ENCODE measurements around the gene KRT83. TPM values are rescaled to one million over a fixed set of nuclear protein-coding genes. Genes with fewer than 3 reads are reported as not detected.

The KRT83 gene
- polyA plus RNA-seq, 1 donor (not counting 4 experiments of a cell fraction or from before 2014, with no cell fraction given) = not detected

DNA sequence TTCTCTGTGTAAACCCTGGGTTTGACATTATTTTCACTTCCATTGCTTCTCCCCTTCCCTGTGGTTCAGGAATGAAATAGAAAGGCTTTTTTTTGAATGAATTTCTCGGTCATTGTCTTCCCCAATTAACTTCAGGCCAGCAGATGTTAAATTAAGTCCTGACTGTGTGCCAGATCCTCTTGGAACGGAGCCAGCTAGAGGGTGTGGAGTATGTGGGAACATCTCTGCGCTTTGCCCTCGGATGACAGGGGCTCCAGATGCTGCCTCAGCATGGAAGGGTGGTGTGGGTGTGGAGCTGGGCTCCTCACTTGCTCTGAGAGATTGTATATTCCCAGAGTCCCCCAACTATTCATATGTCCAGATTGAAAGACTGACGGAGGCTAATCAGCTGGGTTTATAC, 33.0 kb upstream of the KRT83 start:
- Histone ChIP-seq H3K9me1 (ENCODE audit: control insufficient read depth, extremely low read depth, insufficient read depth, low read length) (no peaks in the 10 kb centered on the region), H3K79me2 (ENCODE audit: control insufficient read depth, insufficient read depth, low read length) (no peaks in the 10 kb centered on the region), H3K9me3 (ENCODE audit: control insufficient read depth, low read depth, low read length) (no peaks in the 10 kb centered on the region), H3K4me2 (ENCODE audit: control insufficient read depth, extremely low read depth, insufficient read depth, low read depth, low read length) (no peak overlapping the region), H3K4me1 (ENCODE audit: control insufficient read depth, extremely low read depth, insufficient read depth, low read length) (peaks cover 8% of the 10 kb centered on the region), H4K20me1 (ENCODE audit: control insufficient read depth, extremely low read depth, insufficient read depth, low read length) (no peaks in the 10 kb centered on the region), H3K27ac (ENCODE audit: control insufficient read depth, insufficient read depth, low read length) (no peak overlapping the region), H2AFZ (ENCODE audit: control insufficient read depth, low read length) (no peak overlapping the region), H3K9ac (ENCODE audit: control insufficient read depth, extremely low read depth, insufficient read depth, low read length) (no peak overlapping the region), H3K27me3 (ENCODE audit: control insufficient read depth, extremely low read depth, insufficient read depth, low read length) (no peaks in the 10 kb centered on the region), H3K4me3 (ENCODE audit: control insufficient read depth in 2 of 3, extremely low read depth in 1 of 3, insufficient read depth in 2 of 3, low read depth in 1 of 3, low read length in 3 of 3) (no peak overlapping the region), H3K36me3 (ENCODE audit: control insufficient read depth in 2 of 2, extremely low read depth in 1 of 2, insufficient read depth in 2 of 2, low read length in 2 of 2) (no peaks in the 10 kb centered on the region)
- DNase-seq (ENCODE audit: low read depth, low spot score) (no peak), FAIRE-seq (no peak)
- dilution Hi-C loops (cut with MboI; ENCODE audit: extremely low pct_ligation_motif_present, low sequenced_read_pairs) = no loop called here
- TF ChIP-seq, protein P1, sequence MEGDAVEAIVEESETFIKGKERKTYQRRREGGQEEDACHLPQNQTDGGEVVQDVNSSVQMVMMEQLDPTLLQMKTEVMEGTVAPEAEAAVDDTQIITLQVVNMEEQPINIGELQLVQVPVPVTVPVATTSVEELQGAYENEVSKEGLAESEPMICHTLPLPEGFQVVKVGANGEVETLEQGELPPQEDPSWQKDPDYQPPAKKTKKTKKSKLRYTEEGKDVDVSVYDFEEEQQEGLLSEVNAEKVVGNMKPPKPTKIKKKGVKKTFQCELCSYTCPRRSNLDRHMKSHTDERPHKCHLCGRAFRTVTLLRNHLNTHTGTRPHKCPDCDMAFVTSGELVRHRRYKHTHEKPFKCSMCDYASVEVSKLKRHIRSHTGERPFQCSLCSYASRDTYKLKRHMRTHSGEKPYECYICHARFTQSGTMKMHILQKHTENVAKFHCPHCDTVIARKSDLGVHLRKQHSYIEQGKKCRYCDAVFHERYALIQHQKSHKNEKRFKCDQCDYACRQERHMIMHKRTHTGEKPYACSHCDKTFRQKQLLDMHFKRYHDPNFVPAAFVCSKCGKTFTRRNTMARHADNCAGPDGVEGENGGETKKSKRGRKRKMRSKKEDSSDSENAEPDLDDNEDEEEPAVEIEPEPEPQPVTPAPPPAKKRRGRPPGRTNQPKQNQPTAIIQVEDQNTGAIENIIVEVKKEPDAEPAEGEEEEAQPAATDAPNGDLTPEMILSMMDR (optimal IDR thresholded peaks at IDR 0.05 in 1 of 3, IDR thresholded peaks at IDR 0.05 in 1 of 3, conservative IDR thresholded peaks at IDR 0.05 in 1 of 3; ENCODE audit: extremely low read depth in 1 of 3, insufficient read depth in 2 of 3, low read length in 3 of 3) = no peak
- TF ChIP-seq EZH2 (IDR thresholded peaks at IDR 0.05; ENCODE audit: low read length) = no peak

DNA sequence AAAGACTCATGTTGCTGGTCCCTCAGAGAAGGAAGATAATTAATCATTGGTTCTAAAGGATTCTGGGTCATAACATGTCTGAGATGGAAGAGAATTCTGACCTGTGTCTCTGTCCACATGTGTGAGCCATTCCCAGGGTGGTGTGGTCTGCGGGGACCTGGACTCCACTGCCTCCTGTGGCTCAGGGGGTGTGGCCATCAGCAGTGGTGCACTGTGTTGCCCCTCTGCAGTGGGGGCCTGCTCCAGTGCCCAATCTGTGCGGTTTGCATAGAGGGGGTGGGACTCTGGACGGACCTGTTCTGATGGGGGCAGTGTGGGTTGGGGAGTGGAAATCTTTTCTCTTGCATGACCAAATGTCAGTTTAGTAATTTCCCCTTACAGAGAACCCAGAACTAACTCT, 32.6 kb upstream of the KRT83 start:
- Histone ChIP-seq H3K27me3 (ENCODE audit: control insufficient read depth, extremely low read depth, insufficient read depth, low read length) (no peaks in the 10 kb centered on the region), H3K9ac (ENCODE audit: control insufficient read depth, extremely low read depth, insufficient read depth, low read length) (no peak overlapping the region), H3K36me3 (ENCODE audit: control insufficient read depth in 2 of 2, extremely low read depth in 1 of 2, insufficient read depth in 2 of 2, low read length in 2 of 2) (no peaks in the 10 kb centered on the region), H4K20me1 (ENCODE audit: control insufficient read depth, extremely low read depth, insufficient read depth, low read length) (no peaks in the 10 kb centered on the region), H3K4me1 (ENCODE audit: control insufficient read depth, extremely low read depth, insufficient read depth, low read length) (peaks cover 8% of the 10 kb centered on the region), H2AFZ (ENCODE audit: control insufficient read depth, low read length) (no peak overlapping the region), H3K79me2 (ENCODE audit: control insufficient read depth, insufficient read depth, low read length) (no peaks in the 10 kb centered on the region), H3K9me1 (ENCODE audit: control insufficient read depth, extremely low read depth, insufficient read depth, low read length) (no peaks in the 10 kb centered on the region), H3K4me2 (ENCODE audit: control insufficient read depth, extremely low read depth, insufficient read depth, low read depth, low read length) (no peak overlapping the region), H3K9me3 (ENCODE audit: control insufficient read depth, low read depth, low read length) (no peaks in the 10 kb centered on the region), H3K4me3 (ENCODE audit: control insufficient read depth in 2 of 3, extremely low read depth in 1 of 3, insufficient read depth in 2 of 3, low read depth in 1 of 3, low read length in 3 of 3) (no peak overlapping the region), H3K27ac (ENCODE audit: control insufficient read depth, insufficient read depth, low read length) (no peak overlapping the region)
- DNase-seq (ENCODE audit: low read depth, low spot score) = no peak
- no peak for FAIRE-seq
- dilution Hi-C loops (cut with MboI; ENCODE audit: extremely low pct_ligation_motif_present, low sequenced_read_pairs) = no loop called here
- TF ChIP-seq EZH2 (IDR thresholded peaks at IDR 0.05; ENCODE audit: low read length) = no peak
- TF ChIP-seq, protein P1 (optimal IDR thresholded peaks at IDR 0.05 in 1 of 3, IDR thresholded peaks at IDR 0.05 in 1 of 3, conservative IDR thresholded peaks at IDR 0.05 in 1 of 3; ENCODE audit: extremely low read depth in 1 of 3, insufficient read depth in 2 of 3, low read length in 3 of 3) = no peak
